Central memory CD4-positive, alpha-beta T cell (primary cell): ENCODE measurements around the gene PEX5.

ENCODE experiments used
- DNase-seq: peaks from one replicate; pipeline ENCODE4 v3.0.0; 2022
- total RNA-seq, 3 experiments: gene quantifications; one replicate each; lab custom pipeline; 2026; lab: John Stamatoyannopoulos, UW

PEX5 gene
- total RNA-seq, result 23.2 to 62.3 (median 33.6) reads per million in 3 experiments

- peak; percentile 81 for DNase-seq
Measured at GRCh38 chr12:7189398-7190267, at the start of gene PEX5. TSS of gene PEX5 (plus strand) at chr12:7189686. CDS start at chr12:7190378, 692 bp downstream.

- DNase-seq, result no peak
Measured at GRCh38 chr12:7141351-7142005, 48.0 kb upstream of the PEX5 start.

DNA sequence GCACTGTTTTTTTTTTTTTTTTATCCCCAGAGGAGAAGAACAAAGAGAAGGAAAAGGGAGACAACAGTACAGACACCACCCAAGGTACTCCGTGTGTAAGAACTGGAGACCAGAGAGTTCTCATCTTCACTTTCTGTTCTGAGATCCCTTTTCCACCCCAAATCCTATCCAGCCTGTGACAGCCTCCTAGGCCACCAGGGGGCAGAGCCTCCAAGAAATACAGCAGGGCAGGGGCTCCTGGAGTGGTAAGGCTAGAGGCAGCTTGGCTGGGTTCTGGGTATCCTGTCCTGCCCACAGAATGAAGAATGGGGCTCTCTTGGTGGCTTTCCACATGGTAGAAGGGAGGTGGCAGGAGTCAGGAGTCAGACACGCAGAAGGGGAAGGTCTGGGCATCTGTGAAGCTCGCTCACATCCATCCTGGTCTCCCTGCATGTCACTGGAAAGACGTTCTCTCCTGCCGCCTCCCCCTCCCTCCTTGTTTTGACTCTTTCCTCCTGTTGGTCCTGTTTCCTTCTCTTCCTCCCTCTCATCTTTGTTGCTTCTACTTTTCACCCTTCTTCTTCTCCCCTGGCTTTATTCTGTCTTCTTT is 47.3 kb upstream of the PEX5 start:
- peak; percentile 35 for DNase-seq

- no peak for DNase-seq
Measured at GRCh38 chr12:7142809-7143465, 46.5 kb upstream of the PEX5 start.

- no peak for DNase-seq
Measured at GRCh38 chr12:7143564-7143963, 45.9 kb upstream of the PEX5 start.

GRCh38 chr12:7144414-7145120 is 44.9 kb upstream of the PEX5 start:
- DNase-seq, result no peak

- no peak for DNase-seq
Measured at GRCh38 chr12:7145671-7146070, 43.8 kb upstream of the PEX5 start.

GRCh38 chr12:7146228-7146627 is 43.3 kb upstream of the PEX5 start:
- no peak for DNase-seq

GRCh38 chr12:7146906-7147305 is 42.6 kb upstream of the PEX5 start:
- no peak for DNase-seq

DNA sequence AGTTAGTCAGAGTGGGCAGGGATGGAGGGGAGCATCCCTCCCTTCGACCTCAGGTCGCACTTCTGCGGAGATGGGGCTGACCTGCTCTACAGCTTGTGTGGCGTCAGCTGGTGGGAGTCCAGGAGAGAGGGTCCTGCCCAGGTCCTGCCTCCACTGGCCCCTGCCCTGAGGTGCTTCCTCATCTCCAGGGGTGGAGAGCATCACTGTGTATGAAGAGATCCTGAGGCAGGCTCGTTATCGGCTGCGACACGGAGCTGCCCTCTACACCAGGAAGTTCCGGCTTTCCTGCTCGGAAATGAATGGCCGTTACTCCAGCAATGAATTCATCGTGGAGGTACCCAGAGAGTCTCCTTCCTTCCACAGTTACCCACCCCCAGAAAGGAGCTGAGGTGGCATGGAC is 39.1 kb upstream of the PEX5 start:
- no peak for DNase-seq

DNA sequence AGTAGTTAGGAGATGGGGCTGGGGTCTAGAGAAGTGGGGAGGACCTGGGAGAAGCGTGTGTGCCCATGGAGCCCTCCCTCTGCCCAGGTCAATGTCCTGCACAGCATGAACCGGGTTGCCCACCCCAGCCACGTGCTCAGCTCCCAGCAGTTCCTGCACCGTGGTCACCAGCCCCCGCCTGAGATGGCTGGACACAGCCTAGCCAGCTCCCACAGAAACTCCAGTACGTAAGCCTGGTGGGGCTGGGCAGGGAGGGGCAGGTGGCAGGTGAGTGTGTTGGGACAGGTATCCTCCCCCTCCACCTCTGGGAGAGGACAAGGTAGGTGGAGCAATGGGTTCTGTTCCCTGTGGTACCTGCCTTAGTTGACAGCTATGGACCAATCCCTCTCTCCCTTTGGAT is 38.6 kb upstream of the PEX5 start:
- no peak for DNase-seq

DNA sequence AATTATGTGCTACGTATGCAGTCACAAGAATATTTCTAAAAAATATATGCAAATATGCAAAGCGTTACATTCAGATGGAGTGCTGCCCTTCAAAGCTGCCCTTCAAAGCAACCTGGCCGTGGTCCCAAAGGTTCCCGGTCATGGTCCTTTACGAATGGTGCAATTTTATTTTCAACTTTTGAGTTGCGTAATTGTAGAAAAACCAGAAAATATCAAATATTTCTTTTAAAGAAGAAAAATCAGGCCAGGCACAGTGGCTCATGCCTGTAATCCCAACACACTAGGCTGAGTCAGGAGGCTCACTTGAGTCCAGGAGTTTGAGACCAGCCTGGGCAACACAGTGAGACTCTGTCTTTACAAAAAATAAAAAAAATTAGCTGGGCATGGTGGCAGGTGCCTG is 38.0 kb upstream of the PEX5 start:
- DNase-seq, result no peak

GRCh38 chr12:7152818-7153217 is 36.7 kb upstream of the PEX5 start:
- DNase-seq, result no peak

GRCh38 chr12:7154042-7154441 is 35.4 kb upstream of the PEX5 start:
- no peak for DNase-seq

- no peak for DNase-seq
Measured at GRCh38 chr12:7154901-7155470, 34.5 kb upstream of the PEX5 start.

- no peak for DNase-seq
Measured at GRCh38 chr12:7155471-7156034, 33.9 kb upstream of the PEX5 start.

DNA sequence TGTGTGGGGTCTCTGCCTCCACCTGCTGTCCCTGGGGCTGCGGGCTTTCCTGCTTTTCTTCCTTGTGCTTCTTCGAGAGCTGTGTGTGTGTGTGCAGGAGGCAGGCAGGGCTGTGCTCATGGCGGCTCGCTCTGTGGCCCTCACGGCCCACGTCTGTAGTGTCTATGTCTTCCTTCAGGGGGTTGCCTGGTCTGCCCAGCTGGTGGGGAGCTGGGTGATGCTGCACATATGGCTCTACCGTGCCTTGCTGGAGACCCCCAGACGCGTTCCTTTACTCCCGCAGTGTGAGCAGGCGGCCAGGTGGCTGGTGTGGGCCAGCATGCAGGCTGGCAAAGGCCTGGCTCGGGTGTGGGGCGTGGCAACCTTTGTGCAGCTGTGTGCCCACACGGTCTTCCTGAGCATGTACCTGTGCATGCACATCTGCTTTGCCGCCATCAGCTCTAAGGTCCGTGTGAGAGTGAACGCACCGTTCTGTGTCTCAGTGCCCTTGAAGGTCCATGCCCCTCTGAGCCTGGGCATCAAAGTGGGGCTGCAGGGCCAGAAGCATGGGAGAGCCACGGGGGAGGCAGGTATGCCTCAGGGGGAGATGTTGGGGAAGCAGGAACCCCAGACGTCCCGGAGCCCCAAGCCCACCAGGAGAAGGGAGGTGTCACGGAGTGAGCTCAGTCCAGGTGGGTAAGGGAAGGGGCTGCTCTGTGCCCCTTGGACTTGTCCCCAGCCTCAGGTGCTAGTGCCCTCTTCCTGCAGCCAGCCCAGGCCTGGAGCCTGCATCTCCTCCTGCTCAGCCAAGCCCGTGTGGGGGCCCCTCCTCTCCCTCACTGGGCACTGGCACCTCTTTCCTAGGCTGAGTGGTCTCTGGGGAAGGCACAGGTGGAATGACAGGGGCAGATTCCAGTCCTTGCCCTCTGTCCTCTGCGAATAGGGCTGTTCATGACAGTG is 33.0 kb upstream of the PEX5 start:
- DNase-seq, result no peak

GRCh38 chr12:7157391-7157790 is 32.1 kb upstream of the PEX5 start:
- no peak for DNase-seq

- no peak for DNase-seq
Measured at GRCh38 chr12:7158781-7159609, 30.5 kb upstream of the PEX5 start.

DNA sequence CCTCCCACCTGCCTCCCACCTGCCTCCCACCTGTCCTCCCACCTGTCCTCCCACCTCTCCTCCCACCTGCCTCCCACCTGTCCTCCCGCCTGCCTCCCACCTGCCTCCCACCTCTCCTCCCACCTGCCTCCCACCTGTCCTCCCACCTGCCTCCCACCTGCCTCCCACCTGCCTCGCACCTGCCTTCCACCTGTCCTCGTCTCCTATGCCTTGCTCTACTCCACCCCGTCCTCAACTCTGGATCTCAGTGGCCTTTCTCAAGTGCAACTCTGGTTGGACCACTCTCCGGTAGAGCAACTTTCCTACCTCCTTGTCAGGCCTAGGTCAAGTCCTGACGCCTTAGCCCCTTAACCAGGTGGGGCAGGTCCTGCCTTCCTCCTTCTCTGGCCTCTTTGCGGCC is 29.3 kb upstream of the PEX5 start:
- no peak for DNase-seq
